OCI-LY3 (cell line): ENCODE data around the gene GJD3.
A peak's percentile ranks its signal among the peaks of the same experiment; 100 is the strongest.

Source experiments
- H2AFZ ChIP-seq: fragments of 200-600, 300-600 bp; shearing (Covaris generic); 2 replicates; pipeline ENCODE4 v1.6.0; 2014; ENCODE audit warnings: antibody characterized with exemption, low read depth, low read length
- H3K27ac ChIP-seq: fragments of 200-600, 300-600 bp; sonication (generic); 2 replicates; pipeline ENCODE4 v1.5.1; 2014; ENCODE audit warnings: mild to moderate bottlenecking, low read length, moderate library complexity, mixed read lengths
- H3K27me3 ChIP-seq: fragments of 200-600, 300-600 bp; sonication (generic); 2 replicates; pipeline ENCODE4 v1.6.1; 2014; ENCODE audit warnings: low read depth, low read length, mixed read lengths
- H3K36me3 ChIP-seq: fragments of 200-600, 300-600 bp; sonication (generic); replicated peaks from 2 replicates; pipeline ENCODE3; 2014; ENCODE audit warnings: low read depth, low read length, mixed read lengths
- H3K4me1 ChIP-seq: fragments of 300-600, 200-600 bp; sonication (generic); 2 replicates; pipeline ENCODE4 v1.6.1; 2014; ENCODE audit warnings: low read length, mixed read lengths
- H3K4me2 ChIP-seq: fragments of 200-600, 300-600 bp; sonication (generic); 2 replicates; pipeline ENCODE4 v1.6.1; 2014; ENCODE audit warnings: low read length, mixed read lengths
- H3K4me3 ChIP-seq: fragments of 300-600, 200-600 bp; sonication (generic); 2 replicates; pipeline ENCODE4 v1.5.1; 2014; ENCODE audit warnings: antibody characterized with exemption, mild to moderate bottlenecking, low read length, moderate library complexity
- H3K79me2 ChIP-seq: fragments of 300-600, 200-600 bp; shearing (Covaris generic); 2 replicates; pipeline ENCODE4 v1.6.1; 2014; ENCODE audit warnings: mild to moderate bottlenecking, low read length, mixed read lengths
- H3K9ac ChIP-seq: fragments of 300-600, 200-600 bp; shearing (Covaris generic); 2 replicates; pipeline ENCODE4 v1.6.0; 2014; ENCODE audit warnings: mild to moderate bottlenecking, low read length, moderate library complexity
- H3K9me3 ChIP-seq: fragments of 200-600, 300-600 bp; shearing (Covaris generic); 2 replicates; pipeline ENCODE4 v1.6.1; 2014; ENCODE audit warnings: low read length, mixed read lengths; ENCODE audit not compliant: insufficient read depth
- H4K20me1 ChIP-seq: fragments of 200-600, 300-600 bp; sonication (generic); 2 replicates; pipeline ENCODE4 v1.6.1; 2016; ENCODE audit warnings: low read length, mixed read lengths; ENCODE audit not compliant: insufficient read depth
- CTCF ChIP-seq: fragments of 200-600, 300-600 bp; sonication (generic); IDR thresholded peaks from 2 replicates; pipeline ENCODE4 v1.5.1; 2014; ENCODE audit warnings: antibody characterized with exemption, low read length, low read depth
- EZH2phosphoT487 ChIP-seq: fragments of 200-600 bp; shearing (Covaris generic); IDR thresholded peaks from 2 replicates; pipeline ENCODE4 v1.6.1; 2018; ENCODE audit warnings: antibody characterized with exemption, mixed run types, low read depth

Gene GJD3

GRCh38 chr17:40313668-40314583 lies 50.6 kb downstream of the GJD3 start:
- Histone ChIP-seq H3K9me3 (no peaks in the 10 kb centered on the region), H3K27ac (no peak overlapping the region), H3K27me3 (no peaks in the 10 kb centered on the region), H2AFZ (no peak overlapping the region), H3K4me3 (no peak overlapping the region), H3K4me1 (peaks cover 57% of the 10 kb centered on the region), H3K36me3 (no peaks in the 10 kb centered on the region), H3K9ac (no peak overlapping the region), H3K79me2 (peaks cover 9% of the 10 kb centered on the region), H4K20me1 (peaks cover 1% of the 10 kb centered on the region; the same call in 1 of the 2 replicates), H3K4me2 (peak overlapping the region; percentile 29; the same call in 1 of the 2 replicates)
- TF ChIP-seq CTCF (no peak), EZH2phosphoT487 (no peak)
